ENCODE results near the gene RPA1.

The RPA1 gene

GRCh38 chr17:1943436-1943831 is 113.6 kb downstream of the RPA1 start:
- DNase-seq, result no peak

- no peak for DNase-seq
These were observed 115.8 kb downstream of the RPA1 start for GRCh38 chr17:1945621-1946020.

GRCh38 chr17:1946021-1946932 is 116.5 kb downstream of the RPA1 start:
- no peak for DNase-seq

GRCh38 chr17:1947229-1947742 is 117.5 kb downstream of the RPA1 start:
- no peak for DNase-seq

- DNase-seq, result no peak
These were observed 118.1 kb downstream of the RPA1 start for GRCh38 chr17:1947743-1948516.

- no peak for DNase-seq
These were observed 118.7 kb downstream of the RPA1 start for GRCh38 chr17:1948517-1948825.
